Body of pancreas (tissue), 4 donors: ENCODE data around the gene SLC4A7.

Experiments used
- POLR2A ChIP-seq, 3 donors: fragments of 450-650 bp; IDR thresholded peaks; one replicate each; pipeline ENCODE4 v1.6.1; 2016; ENCODE audit warnings: antibody characterized with exemption in 3 of 3, mild to moderate bottlenecking in 2 of 3
- TF ChIP-seq, protein P1 (sequence below), 7 experiments: fragments of 450-650 bp in 4 of 7; fragments of 200-600 bp in 3 of 7; sonication (generic) in 3 of 7; IDR thresholded peaks; one replicate each; pipeline ENCODE4 v1.5.1; 2016 to 2019; ENCODE audit warnings: antibody characterized with exemption in 7 of 7

DNA sequence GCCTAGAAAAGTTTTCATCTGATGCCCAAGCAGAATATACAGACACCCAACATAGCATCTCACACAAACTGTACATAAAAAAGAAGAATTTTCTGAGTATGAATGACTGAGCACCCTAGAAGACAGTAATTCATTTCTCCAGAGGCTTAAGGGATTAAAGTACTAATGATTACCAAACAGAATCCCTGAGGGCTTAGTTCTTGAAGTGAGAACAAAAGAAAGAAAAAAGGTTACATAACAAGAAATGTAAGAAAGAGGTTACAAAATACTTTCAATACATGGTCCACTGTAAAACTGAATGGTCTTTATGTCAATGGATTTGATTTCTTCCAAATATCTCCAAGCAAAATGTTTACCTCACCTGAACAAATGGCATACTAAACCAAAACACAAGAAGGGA is 105.9 kb downstream of the SLC4A7 start:
- TF ChIP-seq POLR2A (IDR thresholded peaks at IDR 0.05) = no peak
- TF ChIP-seq, protein P1, sequence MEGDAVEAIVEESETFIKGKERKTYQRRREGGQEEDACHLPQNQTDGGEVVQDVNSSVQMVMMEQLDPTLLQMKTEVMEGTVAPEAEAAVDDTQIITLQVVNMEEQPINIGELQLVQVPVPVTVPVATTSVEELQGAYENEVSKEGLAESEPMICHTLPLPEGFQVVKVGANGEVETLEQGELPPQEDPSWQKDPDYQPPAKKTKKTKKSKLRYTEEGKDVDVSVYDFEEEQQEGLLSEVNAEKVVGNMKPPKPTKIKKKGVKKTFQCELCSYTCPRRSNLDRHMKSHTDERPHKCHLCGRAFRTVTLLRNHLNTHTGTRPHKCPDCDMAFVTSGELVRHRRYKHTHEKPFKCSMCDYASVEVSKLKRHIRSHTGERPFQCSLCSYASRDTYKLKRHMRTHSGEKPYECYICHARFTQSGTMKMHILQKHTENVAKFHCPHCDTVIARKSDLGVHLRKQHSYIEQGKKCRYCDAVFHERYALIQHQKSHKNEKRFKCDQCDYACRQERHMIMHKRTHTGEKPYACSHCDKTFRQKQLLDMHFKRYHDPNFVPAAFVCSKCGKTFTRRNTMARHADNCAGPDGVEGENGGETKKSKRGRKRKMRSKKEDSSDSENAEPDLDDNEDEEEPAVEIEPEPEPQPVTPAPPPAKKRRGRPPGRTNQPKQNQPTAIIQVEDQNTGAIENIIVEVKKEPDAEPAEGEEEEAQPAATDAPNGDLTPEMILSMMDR (IDR thresholded peaks at IDR 0.05) = no peak
